Retinal pigment epithelial cell (primary cell): ENCODE data around the gene PLAAT3.
"Not testable (repeated sequence)": the region's sequence is repeated elsewhere in the genome, so short reads cannot be mapped to it uniquely, and the experiment has no call there.

Experiments used
- DNase-seq: peaks from one replicate; pipeline ENCODE4 v3.0.0-alpha.2; 2010; ENCODE audit warnings: low read depth
- H3K4me3 ChIP-seq: 2 replicates; pipeline ENCODE4 v1.5.1; 2011; ENCODE audit warnings: mild to moderate bottlenecking, low read length, control low read depth, moderate library complexity
- CTCF ChIP-seq: conservative IDR thresholded peaks from 2 replicates; pipeline ENCODE4 v1.5.1; 2011; ENCODE audit warnings: low read depth, low read length, control low read depth, inconsistent platforms

PLAAT3 gene

GRCh38 chr11:63608353-63609345 lies 5.6 kb downstream of the PLAAT3 start:
- no peak for DNase-seq
- no peak for TF ChIP-seq CTCF
- H3K4me3 ChIP-seq, result no peak overlapping the region

- DNase-seq, result no peak
- TF ChIP-seq CTCF, result no peak
- H3K4me3 ChIP-seq, result no peak overlapping the region
Observed at GRCh38 chr11:63603180-63603518, 11.1 kb downstream of the PLAAT3 start.

- not testable (repeated sequence) for H3K4me3 ChIP-seq, DNase-seq
Observed at GRCh38 chr11:63602290-63603179, 11.7 kb downstream of the PLAAT3 start.

- H3K4me3 ChIP-seq, result no peak overlapping the region
- no peak for TF ChIP-seq CTCF
- DNase-seq, result no peak
Observed at GRCh38 chr11:63599211-63600122, 14.8 kb downstream of the PLAAT3 start.

- TF ChIP-seq CTCF, result no peak
- no peak for DNase-seq
- no peak overlapping the region for H3K4me3 ChIP-seq
Observed at GRCh38 chr11:63598556-63598955, 15.7 kb downstream of the PLAAT3 start.

- TF ChIP-seq CTCF, result no peak
- no peak for DNase-seq
- H3K4me3 ChIP-seq, result no peak overlapping the region
Observed at GRCh38 chr11:63595296-63595695, 18.9 kb downstream of the PLAAT3 start.

- H3K4me3 ChIP-seq, result no peak overlapping the region
- DNase-seq, result no peak
- peak; percentile 78 for TF ChIP-seq CTCF
Observed at GRCh38 chr11:63592975-63593395, 21.2 kb downstream of the PLAAT3 start.
